Measurements from ENCODE around the gene NEDD9.
A peak's percentile ranks its signal among the peaks of the same experiment; 100 is the strongest.

The NEDD9 gene

DNA sequence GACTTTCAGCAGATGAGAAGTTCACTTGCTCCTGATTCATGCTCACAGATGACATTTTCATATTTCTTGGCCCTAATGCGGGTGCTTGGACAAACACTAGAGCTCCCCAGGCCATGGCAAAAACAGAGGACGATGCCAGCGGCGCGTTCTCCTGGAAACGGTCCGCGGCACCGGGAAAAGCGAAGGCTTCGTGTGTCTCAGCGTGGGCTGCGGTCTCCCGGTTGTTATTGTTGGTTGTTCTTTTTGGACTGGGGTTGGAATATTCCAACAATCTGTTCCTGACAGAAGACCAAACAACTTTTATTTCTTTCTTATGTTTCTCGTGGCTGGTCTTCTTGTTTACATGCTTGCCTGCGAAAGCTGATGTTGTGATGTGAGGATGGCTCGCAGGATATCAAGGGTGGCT lies 46.8 kb upstream of the NEDD9 start:
- no peak overlapping the region for H2AFZ ChIP-seq (ENCODE audit: low read depth, low read length)
- TF ChIP-seq, protein P1, sequence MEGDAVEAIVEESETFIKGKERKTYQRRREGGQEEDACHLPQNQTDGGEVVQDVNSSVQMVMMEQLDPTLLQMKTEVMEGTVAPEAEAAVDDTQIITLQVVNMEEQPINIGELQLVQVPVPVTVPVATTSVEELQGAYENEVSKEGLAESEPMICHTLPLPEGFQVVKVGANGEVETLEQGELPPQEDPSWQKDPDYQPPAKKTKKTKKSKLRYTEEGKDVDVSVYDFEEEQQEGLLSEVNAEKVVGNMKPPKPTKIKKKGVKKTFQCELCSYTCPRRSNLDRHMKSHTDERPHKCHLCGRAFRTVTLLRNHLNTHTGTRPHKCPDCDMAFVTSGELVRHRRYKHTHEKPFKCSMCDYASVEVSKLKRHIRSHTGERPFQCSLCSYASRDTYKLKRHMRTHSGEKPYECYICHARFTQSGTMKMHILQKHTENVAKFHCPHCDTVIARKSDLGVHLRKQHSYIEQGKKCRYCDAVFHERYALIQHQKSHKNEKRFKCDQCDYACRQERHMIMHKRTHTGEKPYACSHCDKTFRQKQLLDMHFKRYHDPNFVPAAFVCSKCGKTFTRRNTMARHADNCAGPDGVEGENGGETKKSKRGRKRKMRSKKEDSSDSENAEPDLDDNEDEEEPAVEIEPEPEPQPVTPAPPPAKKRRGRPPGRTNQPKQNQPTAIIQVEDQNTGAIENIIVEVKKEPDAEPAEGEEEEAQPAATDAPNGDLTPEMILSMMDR (IDR thresholded peaks at IDR 0.05; ENCODE audit: low read depth, low read length), result no peak
- TF ChIP-seq EZH2phosphoT487 (IDR thresholded peaks at IDR 0.05; ENCODE audit: low read depth), result no peak

DNA sequence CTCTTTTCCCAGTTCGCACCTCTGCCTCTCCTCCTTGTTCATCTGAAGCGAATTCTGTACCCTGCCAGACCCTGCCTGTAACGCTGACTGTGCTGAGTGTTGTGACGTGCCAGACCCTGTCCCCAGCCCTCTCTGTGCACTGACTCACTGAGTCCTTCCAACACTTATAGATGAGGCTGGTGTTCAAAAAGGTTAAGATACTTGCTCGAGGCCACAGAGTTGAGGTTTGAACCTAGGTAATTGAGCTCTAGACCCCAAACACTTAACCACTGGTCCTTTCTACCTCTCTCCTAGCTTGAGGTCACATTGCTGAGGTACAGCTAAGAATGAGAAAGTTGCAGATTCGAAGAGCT lies 45.7 kb upstream of the NEDD9 start:
- Histone ChIP-seq H3K4me1 (ENCODE audit: low read length) (peaks cover 66% of the 10 kb centered on the region), H2AFZ (ENCODE audit: low read depth, low read length) (no peak overlapping the region), H3K9me3 (ENCODE audit: insufficient read depth, low read length) (no peaks in the 10 kb centered on the region), H3K79me2 (ENCODE audit: low read length) (peaks cover 51% of the 10 kb centered on the region), H3K9ac (ENCODE audit: low read length) (peak overlapping the region; percentile 96), H3K4me3 (ENCODE audit: low read length) (peak overlapping the region; percentile 67), H3K27me3 (ENCODE audit: low read depth, low read length) (no peaks in the 10 kb centered on the region), H4K20me1 (ENCODE audit: insufficient read depth, low read length) (no peaks in the 10 kb centered on the region), H3K27ac (ENCODE audit: low read length) (peak overlapping the region; percentile 100), H3K4me2 (ENCODE audit: low read length) (peak overlapping the region; percentile 90), H3K36me3 (replicated peaks; ENCODE audit: low read depth, low read length) (peaks cover 37% of the 10 kb centered on the region)
- TF ChIP-seq, protein P1 (IDR thresholded peaks at IDR 0.05; ENCODE audit: low read depth, low read length), result no peak
- no peak for TF ChIP-seq EZH2phosphoT487 (IDR thresholded peaks at IDR 0.05; ENCODE audit: low read depth)

More for the DNA sequence above, 46.8 kb upstream of the NEDD9 start:
- H3K4me1 ChIP-seq (ENCODE audit: low read length), result peaks cover 55% of the 10 kb centered on the region
- H3K4me2 ChIP-seq (ENCODE audit: low read length), result no peak overlapping the region
- no peak overlapping the region for H3K4me3 ChIP-seq (ENCODE audit: low read length)
- H3K9ac ChIP-seq (ENCODE audit: low read length), result no peak overlapping the region; the same call in 1 of the 2 replicates
- peak overlapping the region; percentile 100 for H3K27ac ChIP-seq (ENCODE audit: low read length)
- no peaks in the 10 kb centered on the region for H4K20me1 ChIP-seq (ENCODE audit: insufficient read depth, low read length)
- peaks cover 48% of the 10 kb centered on the region for H3K79me2 ChIP-seq (ENCODE audit: low read length)
- H3K36me3 ChIP-seq (replicated peaks; ENCODE audit: low read depth, low read length), result peaks cover 38% of the 10 kb centered on the region
- H3K27me3 ChIP-seq (ENCODE audit: low read depth, low read length), result no peaks in the 10 kb centered on the region
- no peaks in the 10 kb centered on the region for H3K9me3 ChIP-seq (ENCODE audit: insufficient read depth, low read length)

DNA sequence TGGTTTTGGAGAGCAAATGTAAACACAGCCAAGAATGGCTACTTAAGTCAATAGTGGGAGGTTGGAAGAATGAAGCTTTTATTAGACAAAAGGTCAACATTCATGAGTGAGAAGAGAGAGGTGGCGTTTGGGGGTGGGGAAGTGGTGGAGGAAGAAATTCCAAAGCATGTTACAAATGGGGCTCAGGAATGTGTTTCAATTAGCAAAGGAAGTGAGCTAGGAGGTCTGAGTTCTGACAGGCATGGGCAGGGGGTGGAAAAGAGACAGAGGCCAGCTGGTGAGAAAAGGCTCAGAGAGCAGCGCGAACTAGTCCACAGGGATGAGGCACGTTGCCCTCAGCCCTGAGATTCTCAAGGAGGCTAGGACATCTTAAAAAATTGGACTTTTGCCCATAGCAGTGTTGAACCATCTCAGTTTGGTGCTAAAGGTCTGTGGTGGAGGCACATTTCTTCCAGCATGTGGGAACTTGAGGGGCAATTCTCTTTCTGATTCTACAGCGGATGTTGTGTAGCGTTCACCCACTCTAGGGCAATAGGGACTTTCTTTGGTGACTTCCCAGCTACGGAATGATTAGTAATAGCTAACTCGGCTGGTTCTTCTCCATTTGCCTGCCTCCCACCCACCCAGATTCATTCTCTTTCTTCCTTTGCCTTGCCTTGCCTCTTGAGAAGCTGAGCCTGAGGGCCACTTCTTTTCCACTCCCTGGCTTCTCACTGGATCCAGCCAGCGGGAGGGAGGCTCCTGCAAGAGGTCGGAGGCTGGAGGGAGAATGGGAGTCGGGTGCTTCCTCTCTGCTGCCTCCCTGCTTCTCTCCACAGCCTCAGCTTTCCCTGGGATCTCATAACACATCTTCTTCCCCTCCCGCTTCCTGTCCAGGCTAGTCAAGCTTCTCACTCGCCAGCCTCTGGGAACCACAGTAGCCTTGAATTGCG lies 45.1 kb upstream of the NEDD9 start:
- TF ChIP-seq, protein P1 (IDR thresholded peaks at IDR 0.05; ENCODE audit: low read depth, low read length), result no peak
- TF ChIP-seq EZH2phosphoT487 (IDR thresholded peaks at IDR 0.05; ENCODE audit: low read depth), result no peak
- H3K27me3 ChIP-seq (ENCODE audit: low read depth, low read length), result no peaks in the 10 kb centered on the region
- H3K4me3 ChIP-seq (ENCODE audit: low read length), result peak overlapping the region; percentile 67
- H3K9me3 ChIP-seq (ENCODE audit: insufficient read depth, low read length), result no peaks in the 10 kb centered on the region
- H4K20me1 ChIP-seq (ENCODE audit: insufficient read depth, low read length), result no peaks in the 10 kb centered on the region
- peaks cover 73% of the 10 kb centered on the region for H3K4me1 ChIP-seq (ENCODE audit: low read length)
- H3K79me2 ChIP-seq (ENCODE audit: low read length), result peaks cover 50% of the 10 kb centered on the region
- no peak overlapping the region for H2AFZ ChIP-seq (ENCODE audit: low read depth, low read length)
- peak overlapping the region; percentile 96 for H3K9ac ChIP-seq (ENCODE audit: low read length)
- H3K4me2 ChIP-seq (ENCODE audit: low read length), result peak overlapping the region; percentile 90
- H3K36me3 ChIP-seq (replicated peaks; ENCODE audit: low read depth, low read length), result peaks cover 39% of the 10 kb centered on the region
- peak overlapping the region; percentile 100 for H3K27ac ChIP-seq (ENCODE audit: low read length)

DNA sequence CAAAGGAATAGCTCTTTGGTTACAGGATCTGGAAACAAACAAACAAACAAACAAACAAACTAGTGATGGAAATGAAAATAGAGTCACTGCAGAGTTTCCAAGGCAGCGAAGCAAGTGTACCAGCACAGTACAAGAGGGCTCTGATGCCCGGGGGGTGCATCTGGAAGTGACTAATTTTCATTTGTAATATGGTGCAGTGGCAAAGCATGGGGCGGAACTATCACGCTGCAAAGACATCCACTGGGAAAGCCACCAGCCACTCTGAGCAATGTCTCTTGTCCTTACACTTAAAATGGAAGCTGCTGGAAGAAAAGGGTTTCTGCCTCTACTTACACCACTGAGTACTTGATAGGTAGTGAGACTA lies 44.4 kb upstream of the NEDD9 start:
- Histone ChIP-seq H3K27ac (ENCODE audit: low read length) (peak overlapping the region; percentile 100), H3K4me2 (ENCODE audit: low read length) (peak overlapping the region; percentile 90), H3K36me3 (replicated peaks; ENCODE audit: low read depth, low read length) (peaks cover 42% of the 10 kb centered on the region)

More for the DNA sequence above, 44.4 kb upstream of the NEDD9 start:
- Histone ChIP-seq H3K79me2 (ENCODE audit: low read length) (peaks cover 55% of the 10 kb centered on the region), H2AFZ (ENCODE audit: low read depth, low read length) (no peak overlapping the region), H3K4me1 (ENCODE audit: low read length) (peaks cover 79% of the 10 kb centered on the region), H3K9ac (ENCODE audit: low read length) (peak overlapping the region; percentile 96), H3K4me3 (ENCODE audit: low read length) (0 out of 2 replicates have a peak overlapping the region, but pooled peaks have one; percentile 0), H4K20me1 (ENCODE audit: insufficient read depth, low read length) (no peaks in the 10 kb centered on the region), H3K9me3 (ENCODE audit: insufficient read depth, low read length) (no peaks in the 10 kb centered on the region), H3K27me3 (ENCODE audit: low read depth, low read length) (no peaks in the 10 kb centered on the region)
- TF ChIP-seq, protein P1 (IDR thresholded peaks at IDR 0.05; ENCODE audit: low read depth, low read length), result no peak
- no peak for TF ChIP-seq EZH2phosphoT487 (IDR thresholded peaks at IDR 0.05; ENCODE audit: low read depth)
